Stimulated activated naive CD8-positive, alpha-beta T cell treated with anti-CD3 and anti-CD28 coated beads, Interleukin-15, Interleukin-2, amounts not matched to agents 100 ng/mL and 50 ng/mL, for 24 hours (primary cell): Measurements from ENCODE around the gene SLC30A3.

Source experiments
- H3K27ac Mint-ChIP-seq: one replicate; pipeline ENCODE4 v1.8.0; 2021; ENCODE audit warnings: mild to moderate bottlenecking, mixed read lengths
- H3K27me3 Mint-ChIP-seq: one replicate; pipeline ENCODE4 v1.8.0; 2021; ENCODE audit warnings: mixed read lengths
- H3K36me3 Mint-ChIP-seq: one replicate; pipeline ENCODE4 v1.8.0; 2021; ENCODE audit warnings: low read depth, mixed read lengths
- H3K4me1 Mint-ChIP-seq: one replicate; pipeline ENCODE4 v1.8.0; 2021; ENCODE audit warnings: low read depth, mixed read lengths
- H3K4me3 Mint-ChIP-seq: one replicate; pipeline ENCODE4 v1.8.0; 2021; ENCODE audit warnings: mild to moderate bottlenecking, mixed read lengths
- H3K9me3 Mint-ChIP-seq: one replicate; pipeline ENCODE4 v1.8.0; 2021; ENCODE audit warnings: mixed read lengths

SLC30A3 gene

GRCh38 chr2:27237341-27237945 lies 25.4 kb downstream of the SLC30A3 start:
- no peaks in the 10 kb centered on the region for H3K9me3 Mint-ChIP-seq

GRCh38 chr2:27236626-27237025 lies 26.2 kb downstream of the SLC30A3 start:
- H3K4me1 Mint-ChIP-seq = no peaks in the 10 kb centered on the region
- H3K9me3 Mint-ChIP-seq = no peaks in the 10 kb centered on the region
- no peak overlapping the region for H3K4me3 Mint-ChIP-seq
- peaks cover 80% of the 10 kb centered on the region for H3K36me3 Mint-ChIP-seq
- H3K27ac Mint-ChIP-seq = no peak overlapping the region
- H3K27me3 Mint-ChIP-seq = no peaks in the 10 kb centered on the region

More at GRCh38 chr2:27237341-27237945, 25.4 kb downstream of the SLC30A3 start:
- peaks cover 79% of the 10 kb centered on the region for H3K36me3 Mint-ChIP-seq
- H3K27me3 Mint-ChIP-seq = no peaks in the 10 kb centered on the region
- H3K27ac Mint-ChIP-seq = no peak overlapping the region
- H3K4me1 Mint-ChIP-seq = no peaks in the 10 kb centered on the region
- H3K4me3 Mint-ChIP-seq = no peak overlapping the region

- H3K4me1 Mint-ChIP-seq = no peaks in the 10 kb centered on the region
- H3K27ac Mint-ChIP-seq = no peak overlapping the region
- H3K9me3 Mint-ChIP-seq = no peaks in the 10 kb centered on the region
- no peaks in the 10 kb centered on the region for H3K27me3 Mint-ChIP-seq
- H3K36me3 Mint-ChIP-seq = peaks cover 80% of the 10 kb centered on the region
- no peak overlapping the region for H3K4me3 Mint-ChIP-seq
Observed at GRCh38 chr2:27236136-27236535, 26.7 kb downstream of the SLC30A3 start.

- Mint-ChIP-seq H3K27ac (no peak overlapping the region), H3K4me3 (no peak overlapping the region), H3K36me3 (peaks cover 77% of the 10 kb centered on the region), H3K27me3 (no peaks in the 10 kb centered on the region), H3K4me1 (no peaks in the 10 kb centered on the region), H3K9me3 (no peaks in the 10 kb centered on the region)
Observed at GRCh38 chr2:27233341-27233740, 29.5 kb downstream of the SLC30A3 start.

- Mint-ChIP-seq H3K4me1 (no peaks in the 10 kb centered on the region), H3K27ac (no peak overlapping the region), H3K9me3 (no peaks in the 10 kb centered on the region), H3K27me3 (no peaks in the 10 kb centered on the region), H3K36me3 (peaks cover 80% of the 10 kb centered on the region), H3K4me3 (no peak overlapping the region)
Observed at GRCh38 chr2:27231921-27232320, 30.9 kb downstream of the SLC30A3 start.

- Mint-ChIP-seq H3K9me3 (no peaks in the 10 kb centered on the region), H3K36me3 (peaks cover 85% of the 10 kb centered on the region), H3K27ac (no peak overlapping the region), H3K27me3 (no peaks in the 10 kb centered on the region), H3K4me1 (no peaks in the 10 kb centered on the region), H3K4me3 (no peak overlapping the region)
Observed at GRCh38 chr2:27227501-27227900, 35.3 kb downstream of the SLC30A3 start.

GRCh38 chr2:27225526-27225925 lies 37.3 kb downstream of the SLC30A3 start:
- no peak overlapping the region for H3K27ac Mint-ChIP-seq
- no peaks in the 10 kb centered on the region for H3K9me3 Mint-ChIP-seq
- no peaks in the 10 kb centered on the region for H3K27me3 Mint-ChIP-seq
- peaks cover 83% of the 10 kb centered on the region for H3K36me3 Mint-ChIP-seq
- H3K4me3 Mint-ChIP-seq = no peak overlapping the region
- peaks cover 6% of the 10 kb centered on the region for H3K4me1 Mint-ChIP-seq

- peaks cover 22% of the 10 kb centered on the region for H3K4me1 Mint-ChIP-seq
- H3K36me3 Mint-ChIP-seq = peaks cover 86% of the 10 kb centered on the region
- H3K9me3 Mint-ChIP-seq = no peaks in the 10 kb centered on the region
- no peaks in the 10 kb centered on the region for H3K27me3 Mint-ChIP-seq
- H3K4me3 Mint-ChIP-seq = no peak overlapping the region
- no peak overlapping the region for H3K27ac Mint-ChIP-seq
Observed at GRCh38 chr2:27223416-27223815, 39.4 kb downstream of the SLC30A3 start.

GRCh38 chr2:27222407-27222806 lies 40.4 kb downstream of the SLC30A3 start:
- no peak overlapping the region for H3K27ac Mint-ChIP-seq
- H3K9me3 Mint-ChIP-seq = no peaks in the 10 kb centered on the region
- no peak overlapping the region for H3K4me3 Mint-ChIP-seq
- no peaks in the 10 kb centered on the region for H3K27me3 Mint-ChIP-seq
- H3K4me1 Mint-ChIP-seq = peaks cover 27% of the 10 kb centered on the region
- peaks cover 86% of the 10 kb centered on the region for H3K36me3 Mint-ChIP-seq

- Mint-ChIP-seq H3K4me1 (peaks cover 37% of the 10 kb centered on the region), H3K4me3 (no peak overlapping the region), H3K27ac (no peak overlapping the region), H3K36me3 (peaks cover 84% of the 10 kb centered on the region), H3K9me3 (no peaks in the 10 kb centered on the region), H3K27me3 (no peaks in the 10 kb centered on the region)
Observed at GRCh38 chr2:27221166-27221565, 41.7 kb downstream of the SLC30A3 start.

- H3K4me3 Mint-ChIP-seq = peak overlapping the region; percentile 61
- no peaks in the 10 kb centered on the region for H3K9me3 Mint-ChIP-seq
- peak overlapping the region; percentile 52 for H3K27ac Mint-ChIP-seq
- H3K27me3 Mint-ChIP-seq = no peaks in the 10 kb centered on the region
- H3K36me3 Mint-ChIP-seq = peaks cover 83% of the 10 kb centered on the region
- peaks cover 41% of the 10 kb centered on the region for H3K4me1 Mint-ChIP-seq
Observed at GRCh38 chr2:27220091-27220490, 42.8 kb downstream of the SLC30A3 start.

GRCh38 chr2:27219091-27219490 lies 43.8 kb downstream of the SLC30A3 start:
- Mint-ChIP-seq H3K4me3 (peak overlapping the region; percentile 97), H3K4me1 (peaks cover 43% of the 10 kb centered on the region), H3K27ac (peak overlapping the region; percentile 97), H3K9me3 (no peaks in the 10 kb centered on the region), H3K36me3 (peaks cover 76% of the 10 kb centered on the region), H3K27me3 (no peaks in the 10 kb centered on the region)

- H3K27ac Mint-ChIP-seq = peak overlapping the region; percentile 97
Observed at GRCh38 chr2:27218614-27219013, 44.2 kb downstream of the SLC30A3 start.

GRCh38 chr2:27217173-27218121 lies 45.4 kb downstream of the SLC30A3 start, which contains the start of gene CAD:
CAD (plus strand) TSS chr2:27217369; CDS start chr2:27217552, 183 bp downstream.
- H3K36me3 Mint-ChIP-seq = peaks cover 72% of the 10 kb centered on the region
- H3K4me3 Mint-ChIP-seq = peak within 1 kb of the TSS; percentile 97
- H3K27ac Mint-ChIP-seq = peak within 1 kb of the TSS; percentile 97
- H3K4me1 Mint-ChIP-seq = peaks cover 54% of the 10 kb centered on the region
- H3K27me3 Mint-ChIP-seq = no peaks in the 10 kb centered on the region
- no peaks in the 10 kb centered on the region for H3K9me3 Mint-ChIP-seq

More at GRCh38 chr2:27218614-27219013, 44.2 kb downstream of the SLC30A3 start:
- Mint-ChIP-seq H3K36me3 (peaks cover 77% of the 10 kb centered on the region), H3K9me3 (no peaks in the 10 kb centered on the region), H3K4me3 (peak overlapping the region; percentile 97), H3K27me3 (no peaks in the 10 kb centered on the region), H3K4me1 (peaks cover 47% of the 10 kb centered on the region)

- peak overlapping the region; percentile 97 for H3K4me3 Mint-ChIP-seq
- H3K27me3 Mint-ChIP-seq = no peaks in the 10 kb centered on the region
- no peaks in the 10 kb centered on the region for H3K9me3 Mint-ChIP-seq
- peaks cover 54% of the 10 kb centered on the region for H3K4me1 Mint-ChIP-seq
- H3K36me3 Mint-ChIP-seq = peaks cover 63% of the 10 kb centered on the region
- peak overlapping the region; percentile 97 for H3K27ac Mint-ChIP-seq
Observed at GRCh38 chr2:27216416-27217137, 46.3 kb downstream of the SLC30A3 start.
